Caco-2 (cell line): Measurements from ENCODE around the gene TAAR8. TPM values are rescaled to one million over a fixed set of nuclear protein-coding genes. Genes with fewer than 3 reads are reported as not detected.

Experiments used
- BruUV-seq: library from RNA; stranded (reverse); fragments of 400-500 nt; replicated peaks from 2 replicates; lab custom pipeline; 2021; lab: Mats Ljungman, UMichigan
- CTCF ChIA-PET: fragments of 300-600 bp; sonication (Branson Sonifier 250); formaldehyde crosslinking; loops from one replicate; lab custom pipeline; 2022; ENCODE audit warnings: antibody characterized with exemption; lab: Charles Lee
- POLR2A ChIA-PET: fragments of 300-600 bp; sonication (Branson Sonifier 250); formaldehyde crosslinking; loops from one replicate; lab custom pipeline; 2022; ENCODE audit warnings: antibody characterized with exemption; lab: Charles Lee
- DNase-seq, 2 experiments: peaks; one replicate each; pipeline versions ENCODE4 v3.0.0 to v3.0.0-alpha.2; 2020 to 2022
- H3K27me3 ChIP-seq: replicated peaks from 2 replicates; pipeline ENCODE4 v1.6.0; 2011; ENCODE audit warnings: low read length; ENCODE audit not compliant: control insufficient read depth, insufficient read depth
- H3K36me3 ChIP-seq: 2 replicates; pipeline ENCODE4 v1.5.1; 2011; ENCODE audit warnings: low read length; ENCODE audit not compliant: control insufficient read depth, insufficient read depth
- H3K4me1 ChIP-seq: fragments of 250-450 bp; sonication (Bioruptor Pico); 2 replicates; pipeline ENCODE4 v1.5.1; 2020; ENCODE audit warnings: mild to moderate bottlenecking
- H3K4me3 ChIP-seq: 2 replicates; pipeline ENCODE4 v1.5.1; 2011; ENCODE audit warnings: low read depth, mild to moderate bottlenecking, control low read depth, low read length
- H3K9me3 ChIP-seq: fragments of 250-450 bp; sonication (Bioruptor Pico); 2 replicates; pipeline ENCODE4 v1.5.1; 2020; ENCODE audit warnings: mild to moderate bottlenecking, moderate library complexity
- H3K27ac Mint-ChIP-seq: one replicate; pipeline ENCODE4 v1.8.0; 2022; ENCODE audit warnings: mixed read lengths; ENCODE audit not compliant: unreplicated experiment
- H3K27me3 Mint-ChIP-seq: one replicate; pipeline ENCODE4 v1.8.0; 2022; ENCODE audit warnings: mixed read lengths; ENCODE audit not compliant: insufficient read depth, unreplicated experiment
- H3K36me3 Mint-ChIP-seq: one replicate; pipeline ENCODE4 v1.8.0; 2022; ENCODE audit warnings: mild to moderate bottlenecking, mixed read lengths; ENCODE audit not compliant: insufficient read depth, unreplicated experiment
- H3K4me1 Mint-ChIP-seq: one replicate; pipeline ENCODE4 v1.8.0; 2022; ENCODE audit warnings: low read depth, mixed read lengths; ENCODE audit not compliant: unreplicated experiment
- H3K4me3 Mint-ChIP-seq: one replicate; pipeline ENCODE4 v1.8.0; 2022; ENCODE audit warnings: mild to moderate bottlenecking, moderate library complexity, mixed read lengths; ENCODE audit not compliant: unreplicated experiment
- H3K9me3 Mint-ChIP-seq: one replicate; pipeline ENCODE4 v1.8.0; 2022; ENCODE audit warnings: mixed read lengths; ENCODE audit not compliant: unreplicated experiment
- intact Hi-C: fragments of 100-400 bp; cut with micrococcal nuclease; formaldehyde crosslinking; loops from one replicate; pipeline ENCODE4 v1.10.0; 2022; ENCODE audit not compliant: unreplicated experiment
- total RNA-seq: library from RNA; stranded (reverse); gene quantifications from 2 replicates; pipeline ENCODE4 v1.2.3, GENCODE V29; 2022
- TF ChIP-seq, protein P1 (sequence below), 2 experiments: fragments of 200-600 bp in 1 of 2; IDR thresholded peaks; 1 replicate in 1 of 2; 2 replicates in 1 of 2; pipeline versions ENCODE4 v1.5.1 to v1.8.0; 2011 to 2022; ENCODE audit warnings: antibody characterized with exemption in 1 of 2, control low read depth in 1 of 2, inconsistent platforms in 1 of 2, low read depth in 1 of 2, low read length in 1 of 2, mild to moderate bottlenecking in 1 of 2, moderate library complexity in 1 of 2; ENCODE audit not compliant: insufficient read depth in 1 of 2, severe bottlenecking in 1 of 2, unreplicated experiment in 1 of 2

TAAR8 gene
- total RNA-seq, 1 experiment from 2014 or later: not detected

DNA sequence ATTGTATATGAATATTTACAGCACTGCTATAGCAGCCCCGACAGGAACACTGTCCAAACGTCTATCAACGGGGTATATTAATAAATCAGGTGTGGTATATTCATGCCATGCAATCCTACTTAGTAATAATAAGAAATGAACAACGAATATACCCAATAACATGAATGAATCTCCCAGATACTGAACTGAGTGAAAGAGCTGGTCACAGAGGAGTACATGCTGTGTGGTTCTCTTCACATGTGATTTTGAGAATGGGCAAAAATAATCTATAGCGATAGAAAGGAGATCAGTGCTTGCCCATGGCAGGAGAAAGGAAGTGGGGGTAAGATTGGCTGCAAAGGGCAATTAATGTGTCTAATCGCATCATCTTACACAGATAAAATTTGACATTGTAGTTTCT lies 13.9 kb downstream of the TAAR8 start:
- Mint-ChIP-seq H3K4me1 (peaks cover 5% of the 10 kb centered on the region), H3K4me3 (no peak overlapping the region), H3K27me3 (peaks cover 6% of the 10 kb centered on the region), H3K9me3 (no peaks in the 10 kb centered on the region), H3K27ac (no peak overlapping the region), H3K36me3 (no peaks in the 10 kb centered on the region)
- CTCF ChIA-PET: no interaction called here
- TF ChIP-seq, protein P1, sequence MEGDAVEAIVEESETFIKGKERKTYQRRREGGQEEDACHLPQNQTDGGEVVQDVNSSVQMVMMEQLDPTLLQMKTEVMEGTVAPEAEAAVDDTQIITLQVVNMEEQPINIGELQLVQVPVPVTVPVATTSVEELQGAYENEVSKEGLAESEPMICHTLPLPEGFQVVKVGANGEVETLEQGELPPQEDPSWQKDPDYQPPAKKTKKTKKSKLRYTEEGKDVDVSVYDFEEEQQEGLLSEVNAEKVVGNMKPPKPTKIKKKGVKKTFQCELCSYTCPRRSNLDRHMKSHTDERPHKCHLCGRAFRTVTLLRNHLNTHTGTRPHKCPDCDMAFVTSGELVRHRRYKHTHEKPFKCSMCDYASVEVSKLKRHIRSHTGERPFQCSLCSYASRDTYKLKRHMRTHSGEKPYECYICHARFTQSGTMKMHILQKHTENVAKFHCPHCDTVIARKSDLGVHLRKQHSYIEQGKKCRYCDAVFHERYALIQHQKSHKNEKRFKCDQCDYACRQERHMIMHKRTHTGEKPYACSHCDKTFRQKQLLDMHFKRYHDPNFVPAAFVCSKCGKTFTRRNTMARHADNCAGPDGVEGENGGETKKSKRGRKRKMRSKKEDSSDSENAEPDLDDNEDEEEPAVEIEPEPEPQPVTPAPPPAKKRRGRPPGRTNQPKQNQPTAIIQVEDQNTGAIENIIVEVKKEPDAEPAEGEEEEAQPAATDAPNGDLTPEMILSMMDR (IDR thresholded peaks at IDR 0.05; ENCODE audit: insufficient read depth in 1 of 2, low read depth in 1 of 2, low read length in 1 of 2, severe bottlenecking in 1 of 2, unreplicated experiment in 1 of 2): no peak
- no peaks in the 10 kb centered on the region for H3K27me3 ChIP-seq
- POLR2A ChIA-PET: no interaction called here
- H3K36me3 ChIP-seq: no peaks in the 10 kb centered on the region
- intact Hi-C loops: no loop called here
- H3K4me1 ChIP-seq: peaks cover 3% of the 10 kb centered on the region; the same call in 1 of the 2 replicates
- no peak for DNase-seq
- H3K9me3 ChIP-seq: no peaks in the 10 kb centered on the region
- BruUV-seq: no TSS peak
- no peak overlapping the region for H3K4me3 ChIP-seq

DNA sequence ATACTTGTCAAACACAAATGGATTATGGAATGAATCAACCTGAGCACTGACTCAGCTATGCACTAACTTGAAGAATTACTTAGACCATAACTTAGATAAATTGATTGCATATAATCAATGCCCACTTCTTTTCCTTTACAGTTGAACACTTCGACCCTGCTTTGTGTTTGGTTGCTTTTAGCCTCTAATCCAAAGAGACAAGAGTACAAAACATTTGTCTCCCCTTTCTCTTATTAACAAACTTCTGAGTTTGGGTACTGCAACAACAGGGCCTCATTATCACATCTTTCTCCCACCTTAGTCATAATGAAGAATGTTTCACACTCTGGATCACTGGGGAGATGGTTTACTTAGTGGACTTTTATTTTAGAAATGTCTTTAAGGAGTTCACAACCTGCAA lies 15.1 kb downstream of the TAAR8 start:
- H3K4me1 ChIP-seq: peaks cover 3% of the 10 kb centered on the region; the same call in 1 of the 2 replicates
- CTCF ChIA-PET: no interaction called here
- no TSS peak for BruUV-seq
- no peaks in the 10 kb centered on the region for H3K27me3 ChIP-seq
- Mint-ChIP-seq H3K9me3 (no peaks in the 10 kb centered on the region), H3K27me3 (peaks cover 6% of the 10 kb centered on the region), H3K27ac (peak overlapping the region; percentile 52), H3K4me3 (no peak overlapping the region), H3K36me3 (no peaks in the 10 kb centered on the region), H3K4me1 (peaks cover 5% of the 10 kb centered on the region)
- H3K4me3 ChIP-seq: no peak overlapping the region
- POLR2A ChIA-PET: no interaction called here
- H3K36me3 ChIP-seq: no peaks in the 10 kb centered on the region
- TF ChIP-seq, protein P1 (IDR thresholded peaks at IDR 0.05; ENCODE audit: insufficient read depth in 1 of 2, low read depth in 1 of 2, low read length in 1 of 2, severe bottlenecking in 1 of 2, unreplicated experiment in 1 of 2): no peak
- intact Hi-C loops: no loop called here
- no peaks in the 10 kb centered on the region for H3K9me3 ChIP-seq
- no peak for DNase-seq

DNA sequence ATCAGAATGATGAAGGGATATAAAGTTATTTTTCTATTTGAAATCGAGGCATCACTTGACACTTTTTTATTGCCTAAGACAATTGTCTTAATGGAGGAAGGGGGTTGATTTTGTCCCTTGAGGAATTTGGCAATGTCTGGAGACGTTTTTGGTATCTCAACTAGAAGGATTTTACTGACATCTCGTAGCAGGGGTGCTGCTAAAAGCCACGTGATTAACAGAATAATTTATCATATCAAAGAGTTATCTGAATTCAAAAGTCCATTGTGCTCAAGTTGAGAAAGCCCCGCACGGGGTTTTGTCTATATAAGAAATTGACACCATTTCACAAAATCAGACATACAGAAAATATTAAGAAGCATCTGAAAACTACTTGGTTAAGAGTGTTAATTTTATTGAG lies 16.1 kb downstream of the TAAR8 start:
- no peak overlapping the region for H3K4me3 ChIP-seq
- peaks cover 5% of the 10 kb centered on the region for H3K4me1 Mint-ChIP-seq

More for the DNA sequence above, 16.1 kb downstream of the TAAR8 start:
- H3K4me3 Mint-ChIP-seq: no peak overlapping the region
- TF ChIP-seq, protein P1 (IDR thresholded peaks at IDR 0.05; ENCODE audit: insufficient read depth in 1 of 2, low read depth in 1 of 2, low read length in 1 of 2, severe bottlenecking in 1 of 2, unreplicated experiment in 1 of 2): no peak
- H3K27me3 ChIP-seq: no peaks in the 10 kb centered on the region
- no TSS peak for BruUV-seq
- peaks cover 5% of the 10 kb centered on the region for H3K27me3 Mint-ChIP-seq
- H3K27ac Mint-ChIP-seq: peak overlapping the region; percentile 52
- H3K9me3 Mint-ChIP-seq: no peaks in the 10 kb centered on the region
- ChIA-PET POLR2A (no interaction called here), CTCF (no interaction called here)
- no peaks in the 10 kb centered on the region for H3K36me3 ChIP-seq
- intact Hi-C loops: no loop called here
- H3K4me1 ChIP-seq: peaks cover 3% of the 10 kb centered on the region; the same call in 1 of the 2 replicates
- no peak for DNase-seq
- no peaks in the 10 kb centered on the region for H3K36me3 Mint-ChIP-seq
- no peaks in the 10 kb centered on the region for H3K9me3 ChIP-seq
